K562 (cell line): Measurements from ENCODE around the gene PAIP2. TPM values are rescaled to one million over a fixed set of nuclear protein-coding genes. Genes with fewer than 3 reads are reported as not detected.

Experiments
- ATAC-seq: fragments of 200-7000 bp; cut with Tn5 transposase; 3 replicates; pipeline ENCODE4 v1.9.1; 2020; ENCODE audit warnings: moderate library complexity
- BruUV-seq: library from RNA; stranded (reverse); fragments of 400-500 nt; replicated peaks from 2 replicates; lab custom pipeline; 2021; lab: Mats Ljungman, UMichigan
- CTCF ChIA-PET: fragments of 300-600 bp; formaldehyde crosslinking; extraction: SDS; loops from one replicate; lab custom pipeline; 2021; ENCODE audit warnings: low intra/inter-chr PET ratio; lab: Yijun Ruan, JAX
- POLR2A ChIA-PET: fragments of 300-600, 350-650 bp; sonication (Branson Sonifier 250); formaldehyde crosslinking; extraction: SDS; loops from one replicate; lab custom pipeline; 2021; ENCODE audit warnings: antibody characterized with exemption, inconsistent platforms; lab: Yijun Ruan, JAX
- DNase-seq, 4 experiments: peaks; one replicate each; pipeline versions ENCODE4 v3.0.0 to v3.0.0-alpha.2; 2011 to 2018; ENCODE audit warnings: low spot score in 3 of 4, mixed read lengths in 3 of 4; ENCODE audit errors: extremely low read depth in 1 of 4
- FAIRE-seq: peaks from 2 replicates; lab custom pipeline; 2011; peaks lifted over from hg19 to GRCh38; lab: Jason Lieb, UNC
- H2AFZ ChIP-seq: 2 replicates; pipeline ENCODE4 v1.6.0; 2011; ENCODE audit warnings: low read depth, low read length, control low read depth, inconsistent platforms
- H3K27ac ChIP-seq: fragments of 200-600 bp; 3 replicates; pipeline ENCODE4 v1.8.0; 2011; ENCODE audit warnings: low read depth, mild to moderate bottlenecking, control low read depth, inconsistent platforms, low read length, moderate library complexity, mixed read lengths; ENCODE audit errors: extremely low read depth
- H3K27me3 ChIP-seq, 2 experiments: fragments of 300-600 bp in 1 of 2; 2 replicates in 1 of 2; 3 replicates in 1 of 2; pipeline versions ENCODE4 v1.6.0 to v1.8.0; 2011; ENCODE audit warnings: inconsistent platforms in 2 of 2, low read length in 2 of 2, mild to moderate bottlenecking in 1 of 2, mixed read lengths in 1 of 2, moderate library complexity in 1 of 2; ENCODE audit not compliant: control insufficient read depth in 2 of 2, insufficient read depth in 2 of 2
- H3K36me3 ChIP-seq: fragments of 300-600 bp; 3 replicates; pipeline ENCODE4 v1.8.0; 2011; ENCODE audit warnings: mild to moderate bottlenecking, low read length, inconsistent platforms; ENCODE audit not compliant: control insufficient read depth, insufficient read depth
- H3K4me1 ChIP-seq, 2 experiments: fragments of 200-600 bp in 1 of 2; replicated peaks in 1 of 2; 2 replicates in 1 of 2; 3 replicates in 1 of 2; pipeline versions ENCODE4 v1.5.1 to v1.8.0; 2011; ENCODE audit warnings: inconsistent platforms in 2 of 2, low read length in 2 of 2, mild to moderate bottlenecking in 1 of 2, mixed read lengths in 1 of 2, moderate library complexity in 1 of 2; ENCODE audit not compliant: control insufficient read depth in 2 of 2, insufficient read depth in 2 of 2
- H3K4me2 ChIP-seq: 2 replicates; pipeline ENCODE4 v1.6.1; 2011; ENCODE audit warnings: low read length, control low read depth, inconsistent platforms, mixed read lengths; ENCODE audit not compliant: insufficient read depth
- H3K4me3 ChIP-seq: fragments of 200-600 bp; sonication (generic), shearing (Covaris generic); 2 replicates; pipeline ENCODE4 v1.5.1; 2016; ENCODE audit warnings: control low read depth, inconsistent platforms
- H3K79me2 ChIP-seq: fragments of 200-600 bp; 3 replicates; pipeline ENCODE4 v1.8.0; 2011; ENCODE audit warnings: low read length, inconsistent platforms; ENCODE audit not compliant: control insufficient read depth, insufficient read depth
- H3K9ac ChIP-seq, 2 experiments: 2 replicates each; pipeline versions ENCODE4 v1.6.0 to v1.6.1; 2011; ENCODE audit warnings: low read depth in 2 of 2, low read length in 2 of 2, control low read depth in 1 of 2, inconsistent platforms in 1 of 2, mild to moderate bottlenecking in 1 of 2, mixed read lengths in 1 of 2; ENCODE audit not compliant: insufficient read depth in 1 of 2
- H3K9me1 ChIP-seq: one replicate; pipeline ENCODE4 v1.6.0; 2011; ENCODE audit warnings: inconsistent platforms, mild to moderate bottlenecking, low read length, moderate library complexity; ENCODE audit not compliant: control insufficient read depth, insufficient read depth
- H3K9me3 ChIP-seq: replicated peaks from 2 replicates; pipeline ENCODE4 v1.5.1; 2011; ENCODE audit warnings: low read depth, low read length, inconsistent platforms; ENCODE audit not compliant: control insufficient read depth, insufficient read depth
- H4K20me1 ChIP-seq: replicated peaks from 2 replicates; pipeline ENCODE4 v1.6.1; 2011; ENCODE audit warnings: low read length, inconsistent platforms, mixed read lengths; ENCODE audit not compliant: control insufficient read depth, insufficient read depth
- CREM ChIP-seq: IDR thresholded peaks from 2 replicates; pipeline ENCODE4 v1.6.1; 2014; ENCODE audit warnings: antibody characterized with exemption, low read depth
- DNMT1 ChIP-seq: fragments of 450-650 bp; IDR thresholded peaks from 2 replicates; pipeline ENCODE4 v1.6.1; 2016; ENCODE audit warnings: antibody characterized with exemption, mild to moderate bottlenecking
- ETS1 ChIP-seq: conservative IDR thresholded peaks from 2 replicates; pipeline ENCODE4 v1.6.1; 2011; ENCODE audit warnings: low read depth, mild to moderate bottlenecking, low read length; ENCODE audit not compliant: control insufficient read depth
- GTF3C2 ChIP-seq: IDR thresholded peaks from 3 replicates; pipeline ENCODE4 v1.6.1; 2011; ENCODE audit warnings: borderline replicate concordance, mild to moderate bottlenecking, moderate library complexity; ENCODE audit not compliant: insufficient read length; ENCODE audit errors: extremely low read depth
- HDAC6 ChIP-seq: IDR thresholded peaks from 2 replicates; pipeline ENCODE4 v1.6.1; 2012; ENCODE audit warnings: low read depth, mild to moderate bottlenecking, control low read depth, inconsistent platforms, low read length, moderate library complexity
- KLF1 ChIP-seq: fragments of 450-650 bp; IDR thresholded peaks from 2 replicates; pipeline ENCODE4 v1.6.1; 2016; ENCODE audit warnings: missing genetic modification characterization, missing compliant biosample characterization
- L3MBTL2 ChIP-seq: fragments of 450-650 bp; IDR thresholded peaks from 2 replicates; pipeline ENCODE4 v1.6.1; 2016; ENCODE audit warnings: mild to moderate bottlenecking, moderate library complexity
- NR1H2 ChIP-seq: sonication (generic); formaldehyde crosslinking; IDR thresholded peaks from 2 replicates; pipeline ENCODE4 v1.4.0; 2020; ENCODE audit warnings: mild to moderate bottlenecking, missing genetic modification reagents
- PTRF ChIP-seq: fragments of 450-650 bp; IDR thresholded peaks from 2 replicates; pipeline ENCODE4 v1.6.1; 2016; ENCODE audit warnings: mild to moderate bottlenecking, missing genetic modification characterization, missing compliant biosample characterization
- SMAD4 ChIP-seq: fragments of 250-450 bp; sonication (Bioruptor Pico); conservative IDR thresholded peaks from 2 replicates; pipeline ENCODE4 v1.8.0; 2021; ENCODE audit warnings: inconsistent platforms, mild to moderate bottlenecking, moderate library complexity
- TAF9B ChIP-seq: fragments of 450-650 bp; IDR thresholded peaks from 2 replicates; pipeline ENCODE4 v1.6.1; 2018; ENCODE audit warnings: mild to moderate bottlenecking; ENCODE audit not compliant: partially characterized antibody
- ZBTB1 ChIP-seq: sonication (generic); formaldehyde crosslinking; IDR thresholded peaks from 2 replicates; pipeline ENCODE4 v1.8.1; 2023; ENCODE audit warnings: missing genetic modification reagents, low read depth, mild to moderate bottlenecking, borderline replicate concordance
- ZC3H11A ChIP-seq: IDR thresholded peaks from 2 replicates; pipeline ENCODE4 v1.6.1; 2012; ENCODE audit warnings: low read depth, low read length, improper control_type of control experiment
- ZFP36 ChIP-seq: fragments of 150-350 bp; IDR thresholded peaks from 2 replicates; pipeline ENCODE4 v1.6.1; 2018; ENCODE audit warnings: low read length, low read depth; ENCODE audit not compliant: partially characterized antibody
- ZNF395 ChIP-seq: fragments of 200-800 bp; sonication (Bioruptor generic); IDR thresholded peaks from 2 replicates; pipeline ENCODE4 v1.6.1; 2017; ENCODE audit warnings: missing genetic modification characterization, missing compliant biosample characterization
- WGBS: fragments of 100-300 bp; shearing (Covaris generic); methylation state at CpG from one replicate; pipeline ENCODE4 v1.1.6; 2016; ENCODE audit warnings: low coverage, mixed read lengths; ENCODE audit not compliant: insufficient coverage; ENCODE audit errors: missing lambda C conversion rate; 5-methylcytosine and 5-hydroxymethylcytosine counted together
- in situ Hi-C: fragments of 300-500 bp; cut with MboI; formaldehyde crosslinking; loops from 4 replicates; pipeline ENCODE4 v1.15.0; 2018; ENCODE audit warnings: inconsistent platforms, mixed read lengths
- intact Hi-C: fragments of 100-400 bp; cut with micrococcal nuclease; formaldehyde crosslinking; loops from 2 replicates; pipeline ENCODE4 v1.14.2; 2022
- polyA plus RNA-seq, 8 experiments: library from polyadenylated mRNA; depleted of rRNA in 4 of 8; stranded (reverse) in 5 of 8; unstranded in 3 of 8; fragments of >200 nt; fragmentation: Nextera tagmentation in 2 of 8; fragmentation: Illumina TruSeq in 1 of 8; extraction: Ambion mirVana in 2 of 8; extraction: Trizol in 1 of 8; gene quantifications; 2 replicates each; pipeline versions ENCODE4 v1.2.1 to v1.2.3, GENCODE V29; 2011 to 2014; ENCODE audit warnings: inconsistent platforms in 1 of 8, missing spikeins in 1 of 8
- total RNA-seq, 7 experiments: library from RNA; depleted of rRNA in 6 of 7; stranded (reverse); fragments of >200 nt in 6 of 7; fragmentation: Illumina TruSeq in 2 of 7; extraction: Trizol in 2 of 7; gene quantifications; 2 replicates each; pipeline versions ENCODE4 v1.2.1 to v1.2.3, GENCODE V29; 2011 to 2021; ENCODE audit warnings: low replicate concordance in 1 of 7

Gene PAIP2
- total and polyA plus RNA-seq, 9 of the 15 experiments (the other 6 are each of a cell fraction or from before 2014, with no cell fraction given): 78.3 to 187 (median 128) TPM

- no peak for TF ChIP-seq KLF1
- no peak for TF ChIP-seq ZBTB1 (CRISPR knock-in tag)
- TF ChIP-seq SMAD4 (CRISPR knock-in tag): no peak
Measured at GRCh38 chr5:139378941-139379361, 37.3 kb downstream of the PAIP2 start (continued).

- peak in 1 of 4 experiments; percentile 6 for DNase-seq
- H2AFZ ChIP-seq: no peak overlapping the region
- H3K4me3 ChIP-seq: no peak overlapping the region
- BruUV-seq: no TSS peak
- H3K36me3 ChIP-seq: no peaks in the 10 kb centered on the region
- H3K4me2 ChIP-seq: no peak overlapping the region
- H3K27ac ChIP-seq: no peak overlapping the region
- CTCF ChIA-PET: no interaction called here
- 70% methylated on average over 15 of the region's 15 CpGs for WGBS
- no peaks in the 10 kb centered on the region for H3K27me3 ChIP-seq
- in situ Hi-C loops: no loop called here
- no peak for FAIRE-seq
- H4K20me1 ChIP-seq: no peaks in the 10 kb centered on the region
- no peaks in the 10 kb centered on the region for H3K79me2 ChIP-seq
- POLR2A ChIA-PET: interaction anchor here (0.6 kb wide), 1 partner anchor 107 kb away, joined by 3 read pairs; no protein-coding TSS in a partner anchor
- H3K4me1 ChIP-seq: peaks cover 19 to 56% of the 10 kb centered on the region in 2 experiments; a peak in 4 of 5 replicates
- intact Hi-C loops: no loop called here
- no peaks in the 10 kb centered on the region for H3K9me3 ChIP-seq
- no peak for ATAC-seq
- H3K9ac ChIP-seq: peak overlapping the region in 1 of 2 experiments; percentile 68; a peak in 2 of 4 replicates
- H3K9me1 ChIP-seq: no peaks in the 10 kb centered on the region
- TF ChIP-seq L3MBTL2 (no peak), ZNF395 (no peak), DNMT1 (no peak), TAF9B (no peak), PTRF (tag) (no peak), CREM (no peak), GTF3C2 (peak; percentile 67), ZFP36 (peak; percentile 99), HDAC6 (no peak), ETS1 (no peak), ZC3H11A (no peak), NR1H2 (CRISPR knock-in tag) (no peak)
Measured at GRCh38 chr5:139379626-139380449, 38.2 kb downstream of the PAIP2 start.
